GM10847 (cell line): ENCODE data around the gene DOLK.

Experiments used
- POLR2A ChIP-seq: IDR thresholded peaks from 2 replicates; pipeline ENCODE4 v1.6.1; 2011; ENCODE audit not compliant: insufficient read length; ENCODE audit errors: extremely low read depth

The DOLK gene

GRCh38 chr9:128940271-128940921, 7.0 kb downstream of the DOLK start:
- no peak for TF ChIP-seq POLR2A

DNA sequence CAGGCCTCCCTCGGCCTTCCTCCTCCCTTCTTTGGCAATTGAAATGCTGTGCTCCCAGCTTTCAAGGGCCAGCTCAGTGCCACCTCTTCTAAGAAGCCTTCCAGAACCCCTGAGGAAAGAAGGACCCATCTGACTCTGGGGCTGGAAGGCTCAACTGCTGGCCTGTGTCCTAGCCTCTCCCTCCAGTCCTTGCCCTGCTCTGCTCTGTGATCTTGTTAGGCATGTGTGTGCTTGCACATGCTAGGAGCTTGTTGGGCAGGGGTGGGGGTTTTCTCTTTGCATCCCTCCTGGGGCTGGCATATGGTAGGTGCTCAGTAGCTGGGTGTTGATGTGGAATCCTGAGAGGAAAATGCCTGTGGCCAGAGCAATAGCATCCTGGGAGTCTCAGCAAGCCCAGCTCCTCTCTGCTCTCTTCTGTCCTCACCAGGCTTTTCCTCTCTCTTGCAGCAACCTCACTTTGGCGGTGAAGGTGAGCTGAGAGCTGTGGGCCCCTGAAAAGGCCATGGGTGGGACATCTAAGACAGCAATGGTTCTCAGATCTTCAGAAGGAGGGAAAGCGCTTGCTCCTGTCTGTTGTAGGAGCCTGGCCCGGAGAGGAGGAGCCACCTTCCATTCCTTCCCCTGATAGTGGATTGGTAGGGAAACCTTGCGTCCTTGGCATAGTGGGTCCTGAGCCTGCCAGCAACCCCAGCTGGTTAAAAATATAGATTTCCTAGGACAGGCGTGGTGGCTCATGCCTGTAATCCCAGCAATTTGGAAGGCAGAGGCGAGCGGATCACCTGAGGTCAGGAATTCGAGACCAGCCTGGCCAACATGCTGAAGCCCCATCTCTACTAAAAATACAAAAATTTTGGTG, 9.9 kb downstream of the DOLK start:
- no peak for TF ChIP-seq POLR2A

DNA sequence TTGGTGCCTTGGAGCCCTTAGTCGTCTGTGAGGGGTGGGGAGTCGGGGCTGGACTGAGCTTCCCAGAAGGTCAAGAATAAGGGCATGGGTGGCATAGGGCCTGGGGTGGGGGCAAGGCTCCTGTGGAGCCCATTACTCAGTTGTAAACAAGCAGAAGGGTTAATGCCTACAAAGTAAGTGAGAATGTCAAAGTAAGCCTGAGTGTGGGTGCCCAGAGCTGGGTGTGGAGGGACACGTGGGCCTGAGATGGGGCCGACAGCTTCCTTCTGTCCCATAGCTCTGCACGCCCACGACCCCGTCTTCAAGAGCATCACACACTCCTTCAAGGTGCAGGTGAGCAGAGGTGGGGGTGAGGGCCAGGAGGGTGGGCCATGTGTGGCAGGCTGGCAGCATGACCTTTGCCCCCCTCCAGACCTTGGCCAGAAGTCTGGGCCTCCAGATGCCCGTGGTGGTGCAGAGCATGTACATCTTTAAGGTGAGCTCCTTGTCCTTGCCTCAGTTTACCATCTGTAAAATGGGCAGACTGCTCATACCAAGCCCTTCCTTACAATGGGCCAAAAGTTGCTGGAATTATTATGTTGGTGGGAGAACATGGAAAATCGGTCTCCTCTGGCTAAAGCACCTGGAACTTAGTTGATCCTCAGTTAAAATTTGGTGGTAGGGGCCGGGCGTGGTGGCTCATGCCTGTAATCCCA, 11.1 kb downstream of the DOLK start:
- no peak for TF ChIP-seq POLR2A

GRCh38 chr9:128933731-128934130, 13.7 kb downstream of the DOLK start:
- no peak for TF ChIP-seq POLR2A

- TF ChIP-seq POLR2A = no peak
Measured at GRCh38 chr9:128929560-128929959, 17.8 kb downstream of the DOLK start.

DNA sequence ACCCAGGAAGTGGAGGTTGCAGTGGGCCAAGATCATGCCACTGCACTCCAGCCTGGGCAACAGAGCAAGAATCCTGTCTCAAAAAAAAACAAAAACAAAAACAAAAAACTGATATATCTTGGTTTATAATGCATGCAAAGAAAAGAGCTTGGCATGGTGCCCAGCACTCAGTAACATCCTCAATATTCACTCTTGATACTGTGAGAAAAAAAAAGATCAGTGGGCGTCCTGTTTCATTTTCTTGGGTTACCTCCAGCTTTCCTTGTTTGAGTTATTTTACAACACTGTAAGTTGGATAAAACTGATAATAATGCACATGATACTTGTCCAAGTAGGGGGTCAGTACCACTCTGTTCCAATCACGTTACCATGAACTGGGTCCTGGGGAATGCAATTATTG, 18.8 kb downstream of the DOLK start:
- TF ChIP-seq POLR2A = no peak

DNA sequence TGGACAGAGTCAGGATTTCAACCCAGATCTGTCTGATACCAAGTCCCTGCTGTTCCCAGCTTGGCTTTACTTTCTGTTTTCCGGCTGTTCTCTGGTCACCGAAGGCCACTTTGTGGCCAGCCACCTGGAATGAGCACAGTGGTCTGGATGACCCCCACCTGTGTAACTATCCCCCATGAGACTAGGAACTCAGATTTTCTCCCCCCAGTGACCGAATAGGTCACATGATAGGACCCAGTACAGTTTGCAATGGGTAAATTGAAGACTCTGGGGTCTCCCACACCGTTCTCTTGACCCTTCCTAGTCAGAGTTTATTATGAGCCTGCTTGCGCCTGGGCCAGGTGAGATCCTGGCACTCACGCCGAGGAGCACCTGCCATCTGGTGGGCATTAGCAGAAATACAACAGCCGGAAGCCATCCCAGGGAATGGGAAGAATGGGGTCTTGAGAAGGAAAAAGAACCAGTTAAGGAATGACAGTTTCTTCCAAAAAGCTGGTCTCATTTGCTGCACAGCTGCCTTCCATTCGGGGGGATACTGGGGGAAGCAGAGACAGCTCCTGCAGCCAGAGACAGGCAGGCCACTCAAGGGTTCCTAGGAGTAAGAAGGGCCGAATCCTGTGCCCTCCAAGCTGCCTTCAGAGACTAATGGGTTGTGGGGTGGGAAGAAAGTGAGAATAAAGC, 19.5 kb downstream of the DOLK start:
- no peak for TF ChIP-seq POLR2A

- TF ChIP-seq POLR2A = no peak
Measured at GRCh38 chr9:128923493-128923883, 23.9 kb downstream of the DOLK start.

DNA sequence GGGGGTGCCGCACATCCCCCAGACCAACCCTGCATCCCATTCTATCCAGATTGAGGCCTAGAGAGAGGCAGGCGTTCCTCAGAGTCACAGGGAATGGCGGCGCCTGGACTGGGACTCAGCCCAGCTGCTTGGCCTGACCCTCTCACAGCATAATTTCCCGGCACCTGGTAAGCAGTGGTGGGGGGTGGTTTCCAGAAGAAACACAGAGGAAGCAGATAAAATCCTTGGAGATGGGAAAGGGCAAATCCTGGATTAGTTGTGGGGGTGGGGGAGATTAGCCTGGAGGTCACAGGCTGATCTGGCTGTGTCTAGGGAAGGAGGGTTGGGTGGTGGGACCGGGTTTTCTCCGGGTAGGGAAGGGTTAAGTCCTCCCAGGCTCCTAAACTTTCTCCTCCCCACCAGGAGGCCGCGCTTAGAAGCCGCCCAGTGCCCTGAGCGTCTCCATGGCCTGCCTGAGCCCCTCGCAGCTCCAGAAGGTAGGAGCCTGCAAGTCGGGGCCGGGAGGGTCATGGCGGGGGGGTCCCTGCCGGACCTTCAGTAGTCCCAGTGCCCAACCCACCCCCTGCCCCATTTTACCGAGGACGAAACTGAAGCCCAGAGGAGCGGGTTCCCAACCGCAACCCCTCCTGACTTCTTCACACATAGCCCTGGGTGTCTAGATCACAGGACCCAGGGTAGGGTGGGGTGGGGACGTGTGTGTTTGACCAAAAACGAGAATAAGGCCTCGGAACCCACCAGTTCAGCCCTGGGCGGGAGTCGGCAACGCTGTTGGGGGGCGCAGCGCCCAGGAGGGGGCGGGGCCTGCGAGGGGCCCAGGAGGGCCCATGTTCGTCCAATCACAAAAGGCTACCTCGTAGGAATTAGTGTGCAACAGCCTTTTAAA, 25.3 kb downstream of the DOLK start:
- TF ChIP-seq POLR2A = no peak

DNA sequence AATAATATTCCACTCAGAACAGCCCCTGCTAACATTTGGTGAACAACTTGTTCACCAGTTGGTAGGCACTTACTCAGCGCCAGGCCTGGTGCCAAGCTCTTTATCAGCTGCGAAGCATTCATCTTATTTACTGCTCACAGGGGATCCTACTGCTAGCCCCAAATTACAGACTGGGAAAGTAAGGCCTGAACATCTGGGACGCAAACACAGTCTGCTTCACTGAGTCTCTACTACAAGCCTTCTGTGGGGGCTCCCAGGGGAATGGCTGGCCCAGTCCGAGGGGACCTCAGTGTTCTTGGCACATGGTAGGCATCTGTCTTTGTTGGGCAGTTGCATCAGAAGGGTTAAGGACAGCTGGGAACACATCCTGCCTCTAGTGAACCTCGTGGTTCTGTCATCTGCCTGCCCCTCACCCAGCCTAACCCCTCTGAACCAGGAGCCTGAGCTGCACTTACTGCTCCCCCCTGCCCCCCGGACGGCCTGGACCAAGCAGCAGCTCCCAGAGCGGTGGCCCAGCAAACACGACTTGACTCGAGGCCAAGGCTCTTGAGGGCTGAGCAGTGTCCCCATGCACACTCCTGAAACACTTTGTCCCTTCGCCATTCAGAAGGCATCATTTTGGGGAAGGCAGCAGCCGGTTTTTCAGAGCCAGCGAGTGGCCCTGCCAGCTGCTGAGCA, 26.9 kb downstream of the DOLK start, which contains the start of gene PHYHD1:
TSS of gene PHYHD1 (plus strand) at position 602 of the 678 bp plus-strand sequence. CDS start 1,342 bp downstream, outside the sequence.
- no peak for TF ChIP-seq POLR2A

GRCh38 chr9:128919402-128920089, 27.9 kb downstream of the DOLK start:
- TF ChIP-seq POLR2A = no peak

DNA sequence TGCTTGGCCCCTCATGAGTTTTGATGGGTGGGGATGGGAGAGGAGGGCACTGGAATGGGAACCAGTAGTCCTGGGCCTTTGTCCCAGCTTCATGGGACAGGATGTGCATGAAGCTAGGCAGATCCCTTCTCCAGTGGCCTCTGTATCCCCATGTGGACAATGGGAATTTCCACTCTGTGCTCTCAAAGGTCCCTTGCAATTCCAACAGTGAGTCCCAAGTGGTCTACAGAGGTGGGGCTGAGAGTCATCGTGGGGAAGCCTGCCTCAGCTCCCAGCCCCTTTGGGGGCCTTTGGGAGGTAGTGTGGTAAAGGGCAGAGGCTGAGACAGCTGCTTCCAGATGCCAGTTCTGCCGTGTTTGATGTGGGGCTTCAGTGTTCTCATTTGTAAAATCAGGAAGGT, 28.5 kb downstream of the DOLK start:
- TF ChIP-seq POLR2A = no peak

GRCh38 chr9:128917151-128917849, 30.1 kb downstream of the DOLK start:
- TF ChIP-seq POLR2A = no peak
